ENCODE measurements around the gene SLC35D1. TPM values are rescaled to one million over a fixed set of nuclear protein-coding genes. Genes with fewer than 3 reads are reported as not detected.
"Not testable (repeated sequence)": the region's sequence is repeated elsewhere in the genome, so short reads cannot be mapped to it uniquely, and the experiment has no call there.

The SLC35D1 gene
- total RNA-seq, 2 experiments from 2014 or later = 10.8 to 13.1 TPM

DNA sequence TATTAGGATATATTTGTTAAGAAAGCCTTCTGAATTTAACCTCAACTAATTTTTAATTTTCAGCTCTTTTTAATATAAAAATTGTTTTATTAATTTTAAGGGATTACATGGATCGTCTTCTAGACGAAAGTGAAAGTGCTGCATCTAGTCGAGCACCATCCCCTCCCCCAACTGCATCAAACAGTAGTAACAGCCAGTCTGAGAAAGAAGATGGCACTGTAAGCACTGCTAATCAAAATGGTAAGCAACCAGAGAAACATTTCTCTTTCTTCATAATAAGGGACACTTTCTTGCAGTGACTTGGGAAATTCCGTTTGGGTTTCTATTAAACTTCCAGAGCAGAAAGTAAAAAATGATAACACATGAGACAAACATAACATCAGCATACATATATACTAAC, 72.3 kb downstream of the SLC35D1 start:
- ChIA-PET POLR2A (interaction anchor here (0.6 to 1.2 kb wide), 10 partner anchors 20 to 224 kb away, joined by 3 to 6 read pairs (median 4); no protein-coding TSS in a partner anchor), CTCF (ENCODE audit: unreplicated experiment) (interaction anchor here (0.7 kb wide), 1 partner anchor 1512 kb away, joined by 3 read pairs; no protein-coding TSS in a partner anchor)
- Histone ChIP-seq H3K9me3 (ENCODE audit: low read length) (no peaks in the 10 kb centered on the region), H3K27ac (ENCODE audit: low read depth, low read length, poor library complexity, severe bottlenecking) (peak overlapping the region; percentile 41), H3K79me2 (ENCODE audit: insufficient read depth, low read depth, low read length) (peaks cover 18% of the 10 kb centered on the region; the same call in 1 of the 2 replicates), H3K36me3 (ENCODE audit: insufficient read depth, low read length) (peaks cover 99% of the 10 kb centered on the region), H3K9me2 (ENCODE audit: insufficient read depth, low read length) (no peaks in the 10 kb centered on the region), H2AFZ (ENCODE audit: low read length) (no peak overlapping the region), H3K4me2 (ENCODE audit: low read length) (peak overlapping the region; percentile 52), H3K4me3 (ENCODE audit: low read depth, low read length, poor library complexity, severe bottlenecking) (peak overlapping the region; percentile 31), H3K4me1 (ENCODE audit: insufficient read depth, low read length, poor library complexity, severe bottlenecking) (peaks cover 53% of the 10 kb centered on the region), H4K20me1 (ENCODE audit: insufficient read depth, low read length) (no peaks in the 10 kb centered on the region)
- peak; percentile 50 for DNase-seq (ENCODE audit: low spot score)
- intact Hi-C loops (cut with micrococcal nuclease; ENCODE audit: unreplicated experiment) = loop anchor here (5.0 kb wide), 1 partner anchor 49 kb away; no protein-coding TSS in a partner anchor
- TF ChIP-seq, protein P1, sequence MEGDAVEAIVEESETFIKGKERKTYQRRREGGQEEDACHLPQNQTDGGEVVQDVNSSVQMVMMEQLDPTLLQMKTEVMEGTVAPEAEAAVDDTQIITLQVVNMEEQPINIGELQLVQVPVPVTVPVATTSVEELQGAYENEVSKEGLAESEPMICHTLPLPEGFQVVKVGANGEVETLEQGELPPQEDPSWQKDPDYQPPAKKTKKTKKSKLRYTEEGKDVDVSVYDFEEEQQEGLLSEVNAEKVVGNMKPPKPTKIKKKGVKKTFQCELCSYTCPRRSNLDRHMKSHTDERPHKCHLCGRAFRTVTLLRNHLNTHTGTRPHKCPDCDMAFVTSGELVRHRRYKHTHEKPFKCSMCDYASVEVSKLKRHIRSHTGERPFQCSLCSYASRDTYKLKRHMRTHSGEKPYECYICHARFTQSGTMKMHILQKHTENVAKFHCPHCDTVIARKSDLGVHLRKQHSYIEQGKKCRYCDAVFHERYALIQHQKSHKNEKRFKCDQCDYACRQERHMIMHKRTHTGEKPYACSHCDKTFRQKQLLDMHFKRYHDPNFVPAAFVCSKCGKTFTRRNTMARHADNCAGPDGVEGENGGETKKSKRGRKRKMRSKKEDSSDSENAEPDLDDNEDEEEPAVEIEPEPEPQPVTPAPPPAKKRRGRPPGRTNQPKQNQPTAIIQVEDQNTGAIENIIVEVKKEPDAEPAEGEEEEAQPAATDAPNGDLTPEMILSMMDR (conservative IDR thresholded peaks at IDR 0.05; ENCODE audit: low read length) = no peak
- BruUV-seq (replicated peaks) = no TSS peak

DNA sequence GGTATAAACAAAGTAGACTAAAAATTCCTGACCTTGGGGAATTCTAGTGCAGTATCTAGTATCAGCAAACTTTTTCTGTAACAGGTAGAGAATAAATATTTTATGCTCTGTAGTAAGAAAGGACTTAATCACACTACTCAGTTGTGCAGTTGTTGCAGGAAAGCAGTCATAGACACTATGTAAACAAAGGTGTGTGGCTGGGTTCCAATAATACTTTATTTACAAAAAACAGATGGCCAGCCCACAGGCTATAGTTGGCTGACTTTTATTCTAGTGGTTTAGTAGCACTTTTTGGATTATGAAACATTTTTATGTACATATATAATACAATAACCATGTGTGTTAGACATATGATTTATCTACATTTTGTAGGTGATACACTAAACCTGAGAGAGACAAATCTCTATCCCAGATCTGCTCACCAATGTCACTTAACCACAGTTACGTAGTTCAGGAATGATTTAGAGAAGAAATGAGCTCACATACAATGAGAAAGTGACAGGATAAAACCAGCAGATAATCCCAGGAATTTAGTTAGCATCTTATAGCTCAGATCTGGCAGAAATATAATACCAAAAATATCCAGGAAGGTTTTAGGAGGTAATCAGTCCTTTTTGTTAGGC, 73.1 kb downstream of the SLC35D1 start:
- BruUV-seq (replicated peaks) = no TSS peak
- Histone ChIP-seq H2AFZ (ENCODE audit: low read length) (no peak overlapping the region), H3K36me3 (ENCODE audit: insufficient read depth, low read length) (peaks cover 98% of the 10 kb centered on the region), H3K9me3 (ENCODE audit: low read length) (no peaks in the 10 kb centered on the region), H3K79me2 (ENCODE audit: insufficient read depth, low read depth, low read length) (peaks cover 12% of the 10 kb centered on the region; the same call in 1 of the 2 replicates), H3K4me3 (ENCODE audit: low read depth, low read length, poor library complexity, severe bottlenecking) (no peak overlapping the region), H3K4me2 (ENCODE audit: low read length) (peak overlapping the region; percentile 52), H4K20me1 (ENCODE audit: insufficient read depth, low read length) (no peaks in the 10 kb centered on the region), H3K27ac (ENCODE audit: low read depth, low read length, poor library complexity, severe bottlenecking) (peak overlapping the region; percentile 28), H3K9me2 (ENCODE audit: insufficient read depth, low read length) (no peaks in the 10 kb centered on the region), H3K4me1 (ENCODE audit: insufficient read depth, low read length, poor library complexity, severe bottlenecking) (peaks cover 51% of the 10 kb centered on the region)
- POLR2A ChIA-PET = interaction anchor here (0.6 to 1.2 kb wide), 10 partner anchors 19 to 223 kb away, joined by 3 to 6 read pairs (median 4); no protein-coding TSS in a partner anchor
- TF ChIP-seq, protein P1 (conservative IDR thresholded peaks at IDR 0.05; ENCODE audit: low read length) = no peak
- TF ChIP-seq EZH2phosphoT487 (IDR thresholded peaks at IDR 0.05; ENCODE audit: borderline replicate concordance, low read depth, low read length) = no peak
- DNase-seq (ENCODE audit: low spot score) = no peak
- CTCF ChIA-PET (ENCODE audit: unreplicated experiment) = interaction anchor here (0.7 kb wide), 1 partner anchor 1513 kb away, joined by 3 read pairs; no protein-coding TSS in a partner anchor
- intact Hi-C loops (cut with micrococcal nuclease; ENCODE audit: unreplicated experiment) = loop anchor here (5.0 kb wide), 1 partner anchor 49 kb away; no protein-coding TSS in a partner anchor

DNA sequence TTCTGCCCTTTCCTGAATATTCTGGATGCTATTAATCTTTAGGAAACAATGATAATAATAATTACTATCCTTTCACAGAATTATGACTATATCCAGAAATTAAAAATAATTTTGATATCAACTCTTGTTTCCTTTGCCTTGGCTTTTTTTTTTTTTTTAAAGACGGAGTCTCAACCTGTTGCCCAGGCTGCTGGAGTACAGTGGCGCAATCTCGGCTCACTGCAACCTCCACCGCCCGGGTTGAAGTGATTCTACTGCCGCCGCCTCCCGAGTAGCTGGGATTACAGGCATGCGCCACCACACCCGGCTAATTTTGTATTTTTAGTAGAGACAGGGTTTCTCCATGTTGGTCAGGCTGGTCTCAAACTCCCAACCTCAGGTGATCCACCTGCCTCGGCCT, 74.3 kb downstream of the SLC35D1 start:
- intact Hi-C loops (cut with micrococcal nuclease; ENCODE audit: unreplicated experiment) = loop anchor here (5.0 kb wide), 1 partner anchor 47 kb away; no protein-coding TSS in a partner anchor
- H3K27ac ChIP-seq (ENCODE audit: low read depth, low read length, poor library complexity, severe bottlenecking); CTCF ChIA-PET (ENCODE audit: unreplicated experiment): not testable (repeated sequence)

More for the DNA sequence above, 74.3 kb downstream of the SLC35D1 start:
- H3K9me3 ChIP-seq (ENCODE audit: low read length); H3K79me2 ChIP-seq (ENCODE audit: insufficient read depth, low read depth, low read length); BruUV-seq (replicated peaks); DNase-seq (ENCODE audit: low spot score); H3K4me3 ChIP-seq (ENCODE audit: low read depth, low read length, poor library complexity, severe bottlenecking); H4K20me1 ChIP-seq (ENCODE audit: insufficient read depth, low read length); H3K9me2 ChIP-seq (ENCODE audit: insufficient read depth, low read length); H3K4me2 ChIP-seq (ENCODE audit: low read length); H2AFZ ChIP-seq (ENCODE audit: low read length): not testable (repeated sequence)
- Histone ChIP-seq H3K4me1 (ENCODE audit: insufficient read depth, low read length, poor library complexity, severe bottlenecking) (peaks cover 39% of the 10 kb centered on the region), H3K36me3 (ENCODE audit: insufficient read depth, low read length) (peaks cover 99% of the 10 kb centered on the region)
- POLR2A ChIA-PET = interaction anchor here (0.6 to 1.4 kb wide), 7 partner anchors 10 to 660 kb away, joined by 3 to 10 read pairs (median 4); no protein-coding TSS in a partner anchor
